Caco-2 (cell line): ENCODE results near the gene ZBTB17. TPM values are rescaled to one million over a fixed set of nuclear protein-coding genes. Genes with fewer than 3 reads are reported as not detected.

Experiments
- BruUV-seq: library from RNA; stranded (reverse); fragments of 400-500 nt; replicated peaks from 2 replicates; lab custom pipeline; 2021; lab: Mats Ljungman, UMichigan
- CTCF ChIA-PET: fragments of 300-600 bp; sonication (Branson Sonifier 250); formaldehyde crosslinking; loops from one replicate; lab custom pipeline; 2022; ENCODE audit warnings: antibody characterized with exemption; lab: Charles Lee
- POLR2A ChIA-PET: fragments of 300-600 bp; sonication (Branson Sonifier 250); formaldehyde crosslinking; loops from one replicate; lab custom pipeline; 2022; ENCODE audit warnings: antibody characterized with exemption; lab: Charles Lee
- DNase-seq, 2 experiments: peaks; one replicate each; pipeline versions ENCODE4 v3.0.0 to v3.0.0-alpha.2; 2020 to 2022
- H3K27me3 ChIP-seq: replicated peaks from 2 replicates; pipeline ENCODE4 v1.6.0; 2011; ENCODE audit warnings: low read length; ENCODE audit not compliant: control insufficient read depth, insufficient read depth
- H3K36me3 ChIP-seq: 2 replicates; pipeline ENCODE4 v1.5.1; 2011; ENCODE audit warnings: low read length; ENCODE audit not compliant: control insufficient read depth, insufficient read depth
- H3K4me1 ChIP-seq: fragments of 250-450 bp; sonication (Bioruptor Pico); 2 replicates; pipeline ENCODE4 v1.5.1; 2020; ENCODE audit warnings: mild to moderate bottlenecking
- H3K4me3 ChIP-seq: 2 replicates; pipeline ENCODE4 v1.5.1; 2011; ENCODE audit warnings: low read depth, mild to moderate bottlenecking, control low read depth, low read length
- H3K9me3 ChIP-seq: fragments of 250-450 bp; sonication (Bioruptor Pico); 2 replicates; pipeline ENCODE4 v1.5.1; 2020; ENCODE audit warnings: mild to moderate bottlenecking, moderate library complexity
- H3K27ac Mint-ChIP-seq: one replicate; pipeline ENCODE4 v1.8.0; 2022; ENCODE audit warnings: mixed read lengths; ENCODE audit not compliant: unreplicated experiment
- H3K27me3 Mint-ChIP-seq: one replicate; pipeline ENCODE4 v1.8.0; 2022; ENCODE audit warnings: mixed read lengths; ENCODE audit not compliant: insufficient read depth, unreplicated experiment
- H3K36me3 Mint-ChIP-seq: one replicate; pipeline ENCODE4 v1.8.0; 2022; ENCODE audit warnings: mild to moderate bottlenecking, mixed read lengths; ENCODE audit not compliant: insufficient read depth, unreplicated experiment
- H3K4me1 Mint-ChIP-seq: one replicate; pipeline ENCODE4 v1.8.0; 2022; ENCODE audit warnings: low read depth, mixed read lengths; ENCODE audit not compliant: unreplicated experiment
- H3K4me3 Mint-ChIP-seq: one replicate; pipeline ENCODE4 v1.8.0; 2022; ENCODE audit warnings: mild to moderate bottlenecking, moderate library complexity, mixed read lengths; ENCODE audit not compliant: unreplicated experiment
- H3K9me3 Mint-ChIP-seq: one replicate; pipeline ENCODE4 v1.8.0; 2022; ENCODE audit warnings: mixed read lengths; ENCODE audit not compliant: unreplicated experiment
- CTCF ChIP-seq, 2 experiments: fragments of 200-600 bp in 1 of 2; IDR thresholded peaks; 1 replicate in 1 of 2; 2 replicates in 1 of 2; pipeline versions ENCODE4 v1.5.1 to v1.8.0; 2011 to 2022; ENCODE audit warnings: antibody characterized with exemption in 1 of 2, control low read depth in 1 of 2, inconsistent platforms in 1 of 2, low read depth in 1 of 2, low read length in 1 of 2, mild to moderate bottlenecking in 1 of 2, moderate library complexity in 1 of 2; ENCODE audit not compliant: insufficient read depth in 1 of 2, severe bottlenecking in 1 of 2, unreplicated experiment in 1 of 2
- intact Hi-C: fragments of 100-400 bp; cut with micrococcal nuclease; formaldehyde crosslinking; loops from one replicate; pipeline ENCODE4 v1.10.0; 2022; ENCODE audit not compliant: unreplicated experiment
- total RNA-seq: library from RNA; stranded (reverse); gene quantifications from 2 replicates; pipeline ENCODE4 v1.2.3, GENCODE V29; 2022

ZBTB17 gene
- total RNA-seq, 1 experiment from 2014 or later = 23.5 TPM

GRCh38 chr1:15955552-15955951 lies 20.3 kb downstream of the ZBTB17 start:
- no peak for DNase-seq
- intact Hi-C loops = no loop called here
- TF ChIP-seq CTCF (IDR thresholded peaks at IDR 0.05; ENCODE audit: insufficient read depth in 1 of 2, low read depth in 1 of 2, low read length in 1 of 2, severe bottlenecking in 1 of 2, unreplicated experiment in 1 of 2) = no peak
- Mint-ChIP-seq H3K4me1 (peaks cover 13% of the 10 kb centered on the region), H3K27me3 (no peaks in the 10 kb centered on the region), H3K36me3 (peaks cover 4% of the 10 kb centered on the region), H3K9me3 (no peaks in the 10 kb centered on the region), H3K4me3 (no peak overlapping the region), H3K27ac (no peak overlapping the region)
- POLR2A ChIA-PET = no interaction called here
- Histone ChIP-seq H3K4me3 (no peak overlapping the region), H3K27me3 (no peaks in the 10 kb centered on the region), H3K36me3 (no peaks in the 10 kb centered on the region), H3K4me1 (peaks cover 5% of the 10 kb centered on the region), H3K9me3 (no peaks in the 10 kb centered on the region)
- BruUV-seq = no TSS peak
- CTCF ChIA-PET = no interaction called here

- no TSS peak for BruUV-seq
- Mint-ChIP-seq H3K4me3 (no peak overlapping the region), H3K36me3 (peaks cover 4% of the 10 kb centered on the region), H3K27ac (no peak overlapping the region), H3K9me3 (no peaks in the 10 kb centered on the region), H3K27me3 (no peaks in the 10 kb centered on the region), H3K4me1 (peaks cover 17% of the 10 kb centered on the region)
- peaks cover 10% of the 10 kb centered on the region for H3K4me1 ChIP-seq
- H3K4me3 ChIP-seq = no peak overlapping the region
- no peaks in the 10 kb centered on the region for H3K27me3 ChIP-seq
- ChIA-PET POLR2A (no interaction called here), CTCF (no interaction called here)
- no peak for TF ChIP-seq CTCF (IDR thresholded peaks at IDR 0.05; ENCODE audit: insufficient read depth in 1 of 2, low read depth in 1 of 2, low read length in 1 of 2, severe bottlenecking in 1 of 2, unreplicated experiment in 1 of 2)
- no peaks in the 10 kb centered on the region for H3K36me3 ChIP-seq
- no peak for DNase-seq
- intact Hi-C loops = no loop called here
- H3K9me3 ChIP-seq = no peaks in the 10 kb centered on the region
These were observed 21.6 kb downstream of the ZBTB17 start for GRCh38 chr1:15954316-15954715.

GRCh38 chr1:15953791-15954241 lies 22.1 kb downstream of the ZBTB17 start:
- H3K27ac Mint-ChIP-seq = no peak overlapping the region
- no peak overlapping the region for H3K4me3 Mint-ChIP-seq
- CTCF ChIA-PET = no interaction called here
- BruUV-seq = no TSS peak
- intact Hi-C loops = no loop called here
- Histone ChIP-seq H3K4me3 (no peak overlapping the region), H3K4me1 (peaks cover 10% of the 10 kb centered on the region), H3K9me3 (no peaks in the 10 kb centered on the region), H3K36me3 (no peaks in the 10 kb centered on the region), H3K27me3 (no peaks in the 10 kb centered on the region)
- H3K36me3 Mint-ChIP-seq = peaks cover 4% of the 10 kb centered on the region
- no peak for TF ChIP-seq CTCF (IDR thresholded peaks at IDR 0.05; ENCODE audit: insufficient read depth in 1 of 2, low read depth in 1 of 2, low read length in 1 of 2, severe bottlenecking in 1 of 2, unreplicated experiment in 1 of 2)
- H3K27me3 Mint-ChIP-seq = no peaks in the 10 kb centered on the region
- POLR2A ChIA-PET = no interaction called here
- peaks cover 17% of the 10 kb centered on the region for H3K4me1 Mint-ChIP-seq
- no peak for DNase-seq
- no peaks in the 10 kb centered on the region for H3K9me3 Mint-ChIP-seq
